HG02610 (cell line): ENCODE results near the gene ZP2.
"Not testable (repeated sequence)": the region's sequence is repeated elsewhere in the genome, so short reads cannot be mapped to it uniquely, and the experiment has no call there.

ENCODE experiments used
- ATAC-seq: cut with Tn5 transposase; IDR thresholded peaks from one replicate; pipeline ENCODE4 v1.9.1; 2021; ENCODE audit warnings: mild to moderate bottlenecking, moderate library complexity; ENCODE audit not compliant: unreplicated experiment

Gene ZP2

GRCh38 chr16:21217121-21217520 lies 5.7 kb upstream of the ZP2 start:
- no peak for ATAC-seq

GRCh38 chr16:21214086-21214485 lies 2.7 kb upstream of the ZP2 start:
- no peak for ATAC-seq

GRCh38 chr16:21208446-21209230 lies 2.7 kb downstream of the ZP2 start:
- no peak for ATAC-seq

- no peak for ATAC-seq
Observed at GRCh38 chr16:21206550-21206949, 4.8 kb downstream of the ZP2 start.

GRCh38 chr16:21205303-21205702 lies 6.1 kb downstream of the ZP2 start:
- ATAC-seq = no peak

- no peak for ATAC-seq
Observed at GRCh38 chr16:21203155-21203797, 8.1 kb downstream of the ZP2 start.

GRCh38 chr16:21199607-21200218 lies 11.7 kb downstream of the ZP2 start:
- ATAC-seq = no peak

- ATAC-seq = no peak
Observed at GRCh38 chr16:21197621-21198020, 13.8 kb downstream of the ZP2 start.

- ATAC-seq = no peak
Observed at GRCh38 chr16:21197112-21197511, 14.3 kb downstream of the ZP2 start.

- not testable (repeated sequence) for ATAC-seq
Observed at GRCh38 chr16:21195330-21195729, 16.0 kb downstream of the ZP2 start.

GRCh38 chr16:21194771-21195301 lies 16.5 kb downstream of the ZP2 start:
- ATAC-seq = no peak

- no peak for ATAC-seq
Observed at GRCh38 chr16:21192991-21193390, 18.4 kb downstream of the ZP2 start.

- no peak for ATAC-seq
Observed at GRCh38 chr16:21190599-21190998, 20.8 kb downstream of the ZP2 start.

- ATAC-seq = no peak
Observed at GRCh38 chr16:21190013-21190412, 21.4 kb downstream of the ZP2 start.

GRCh38 chr16:21189311-21189710 lies 22.1 kb downstream of the ZP2 start:
- no peak for ATAC-seq

- ATAC-seq = no peak
Observed at GRCh38 chr16:21186326-21186691, 25.1 kb downstream of the ZP2 start.

- no peak for ATAC-seq
Observed at GRCh38 chr16:21185659-21186325, 25.6 kb downstream of the ZP2 start.

GRCh38 chr16:21184834-21185233 lies 26.5 kb downstream of the ZP2 start:
- no peak for ATAC-seq

GRCh38 chr16:21183995-21184394 lies 27.4 kb downstream of the ZP2 start:
- no peak for ATAC-seq

- no peak for ATAC-seq
Observed at GRCh38 chr16:21179983-21180365, 31.4 kb downstream of the ZP2 start.
